SK-N-SH (cell line): ENCODE measurements around the gene KCTD11. TPM values are rescaled to one million over a fixed set of nuclear protein-coding genes. Genes with fewer than 3 reads are reported as not detected.

Source experiments
- CTCF ChIA-PET: fragments of 300-600, 350-600 bp; formaldehyde crosslinking; extraction: SDS; loops from one replicate; lab custom pipeline; 2021; lab: Yijun Ruan, JAX
- POLR2A ChIA-PET: fragments of 350-600 bp; sonication (Branson Sonifier 250); formaldehyde crosslinking; extraction: SDS; loops from one replicate; lab custom pipeline; 2020; ENCODE audit warnings: antibody characterized with exemption, inconsistent platforms; lab: Yijun Ruan, JAX
- DNase-seq: peaks from one replicate; pipeline ENCODE4 v3.0.0; 2012
- H2AFZ ChIP-seq: fragments of 200-600 bp; sonication (generic); 2 replicates; pipeline ENCODE4 v1.8.1; 2016; ENCODE audit warnings: antibody characterized with exemption, mild to moderate bottlenecking, low read depth
- H3F3A ChIP-seq: fragments of 200-600 bp; sonication (generic); replicated peaks from 2 replicates; pipeline ENCODE3; 2016; ENCODE audit warnings: antibody characterized with exemption, mild to moderate bottlenecking; ENCODE audit not compliant: insufficient read depth
- H3K27ac ChIP-seq, 2 experiments: fragments of 200-500 bp in 1 of 2; fragments of 200-600 bp in 1 of 2; sonication (Bioruptor generic) in 1 of 2; sonication (generic), shearing (Covaris generic) in 1 of 2; 2 replicates each; pipeline versions ENCODE4 v1.5.1 to v1.6.1; 2014 to 2016; ENCODE audit warnings: low read depth in 2 of 2, inconsistent platforms in 1 of 2, low read length in 1 of 2, mild to moderate bottlenecking in 1 of 2, mixed read lengths in 1 of 2
- H3K27me3 ChIP-seq: fragments of 200-600 bp; sonication (generic), shearing (Covaris generic); 2 replicates; pipeline ENCODE4 v1.6.1; 2016; ENCODE audit warnings: mixed run types; ENCODE audit not compliant: insufficient read depth
- H3K36me3 ChIP-seq, 2 experiments: fragments of 200-500 bp in 1 of 2; fragments of 200-600 bp in 1 of 2; sonication (Bioruptor generic) in 1 of 2; sonication (generic) in 1 of 2; replicated peaks in 1 of 2; 2 replicates each; pipeline versions ENCODE3 to v1.5.1; 2014 to 2016; ENCODE audit warnings: low read length in 1 of 2, mild to moderate bottlenecking in 1 of 2; ENCODE audit not compliant: insufficient read depth in 2 of 2, control insufficient read depth in 1 of 2
- H3K4me1 ChIP-seq, 2 experiments: fragments of 200-500 bp in 1 of 2; fragments of 200-600 bp in 1 of 2; sonication (Bioruptor generic) in 1 of 2; sonication (generic), shearing (Covaris generic) in 1 of 2; 2 replicates each; pipeline versions ENCODE4 v1.5.1 to v1.6.1; 2014 to 2016; ENCODE audit warnings: low read depth in 1 of 2, low read length in 1 of 2, mixed run types in 1 of 2; ENCODE audit not compliant: insufficient read depth in 2 of 2, control insufficient read depth in 1 of 2
- H3K4me2 ChIP-seq: fragments of 200-600 bp; sonication (generic), shearing (Covaris generic); 2 replicates; pipeline ENCODE4 v1.6.1; 2017; ENCODE audit warnings: mixed run types
- H3K4me3 ChIP-seq, 2 experiments: fragments of 200-500 bp in 1 of 2; fragments of 200-600 bp in 1 of 2; sonication (Bioruptor generic) in 1 of 2; sonication (generic), shearing (Covaris generic) in 1 of 2; 2 replicates each; pipeline versions ENCODE4 v1.5.1 to v1.8.1; 2014 to 2016; ENCODE audit warnings: low read depth in 2 of 2, inconsistent platforms in 1 of 2, low read length in 1 of 2, mild to moderate bottlenecking in 1 of 2, mixed read lengths in 1 of 2, moderate library complexity in 1 of 2
- H3K79me2 ChIP-seq: fragments of 200-600 bp; sonication (generic); 2 replicates; pipeline ENCODE4 v1.8.1; 2017; ENCODE audit warnings: mild to moderate bottlenecking; ENCODE audit not compliant: insufficient read depth
- H3K9ac ChIP-seq: fragments of 200-600 bp; sonication (generic); 2 replicates; pipeline ENCODE4 v1.6.1; 2017; ENCODE audit warnings: mixed run types
- H3K9me2 ChIP-seq: fragments of 200-600 bp; sonication (generic); 2 replicates; pipeline ENCODE4 v1.6.1; 2017; ENCODE audit warnings: mixed run types
- H3K9me3 ChIP-seq: fragments of 200-600 bp; sonication (generic); 2 replicates; pipeline ENCODE4 v1.6.1; 2017; ENCODE audit warnings: mixed run types, mild to moderate bottlenecking, moderate library complexity
- H4K20me1 ChIP-seq: fragments of 200-600 bp; sonication (generic); 2 replicates; pipeline ENCODE4 v1.6.1; 2017; ENCODE audit warnings: mild to moderate bottlenecking, mixed run types; ENCODE audit not compliant: insufficient read depth
- CHD2 ChIP-seq: fragments of 150-350 bp; IDR thresholded peaks from 2 replicates; pipeline ENCODE4 v1.6.1; 2018; ENCODE audit warnings: low read length; ENCODE audit not compliant: partially characterized antibody
- ELF1 ChIP-seq: IDR thresholded peaks from 2 replicates; pipeline ENCODE4 v1.4.0; 2012
- GABPA ChIP-seq: IDR thresholded peaks from 2 replicates; pipeline ENCODE4 v1.4.0; 2012; ENCODE audit warnings: low read depth, mild to moderate bottlenecking
- JUND ChIP-seq: IDR thresholded peaks from 2 replicates; pipeline ENCODE4 v1.4.0; 2012
- MXI1 ChIP-seq: IDR thresholded peaks from 2 replicates; pipeline ENCODE4 v1.6.1; 2012; ENCODE audit warnings: mild to moderate bottlenecking, low read depth, low read length, improper control_type of control experiment
- NRF1 ChIP-seq: IDR thresholded peaks from 2 replicates; pipeline ENCODE4 v1.6.1; 2012; ENCODE audit warnings: low read depth, mild to moderate bottlenecking, low read length
- RAD21 ChIP-seq: IDR thresholded peaks from 2 replicates; pipeline ENCODE4 v1.6.1; 2012; ENCODE audit warnings: mild to moderate bottlenecking, low read length
- RCOR1 ChIP-seq: fragments of 150-350 bp; IDR thresholded peaks from 2 replicates; pipeline ENCODE4 v1.6.1; 2017; ENCODE audit warnings: antibody characterized with exemption, low read length
- RXRA ChIP-seq: IDR thresholded peaks from 2 replicates; pipeline ENCODE4 v1.4.0; 2012; ENCODE audit warnings: low read depth, mild to moderate bottlenecking, borderline replicate concordance
- SMC3 ChIP-seq: IDR thresholded peaks from 2 replicates; pipeline ENCODE4 v1.6.1; 2012; ENCODE audit warnings: low read depth, low read length, improper control_type of control experiment
- YY1 ChIP-seq: IDR thresholded peaks from 2 replicates; pipeline ENCODE4 v1.4.0; 2012; ENCODE audit warnings: low read depth, mild to moderate bottlenecking
- WGBS: methylation state at CpG from one replicate; pipeline ENCODE4 v1.1.6; 2017; ENCODE audit warnings: low lambda C conversion rate; 5-methylcytosine and 5-hydroxymethylcytosine counted together
- polyA plus RNA-seq, 3 experiments: library from polyadenylated mRNA; depleted of rRNA; stranded (reverse); fragments of >200 nt; gene quantifications; 2 replicates each; pipeline ENCODE4 v1.2.3, GENCODE V29; 2012
- TF ChIP-seq, protein P1 (sequence below): fragments of 150-350 bp; IDR thresholded peaks from 2 replicates; pipeline ENCODE4 v1.6.1; 2017; ENCODE audit warnings: antibody characterized with exemption, low read length, low read depth, borderline replicate concordance
- TF ChIP-seq, protein P2 (sequence below): IDR thresholded peaks from 2 replicates; pipeline ENCODE4 v1.6.1; 2012; ENCODE audit warnings: mild to moderate bottlenecking, low read depth, low read length, moderate library complexity
- TF ChIP-seq, protein P3 (sequence below): fragments of 200-600 bp; sonication (generic); IDR thresholded peaks from 2 replicates; pipeline ENCODE4 v1.6.1; 2017; ENCODE audit warnings: antibody characterized with exemption, mild to moderate bottlenecking, moderate library complexity
- TF ChIP-seq, protein P4 (sequence below): IDR thresholded peaks from 2 replicates; pipeline ENCODE4 v1.4.0; 2012; ENCODE audit warnings: low read depth, borderline replicate concordance
- TF ChIP-seq, protein P5 (sequence below): fragments of 150-350 bp; IDR thresholded peaks from 2 replicates; pipeline ENCODE4 v1.6.1; 2016; ENCODE audit warnings: mild to moderate bottlenecking, low read depth, low read length

The KCTD11 gene
- polyA plus RNA-seq, 1 of the 3 experiments (the other 2 are of a cell fraction): 9.5 TPM

DNA sequence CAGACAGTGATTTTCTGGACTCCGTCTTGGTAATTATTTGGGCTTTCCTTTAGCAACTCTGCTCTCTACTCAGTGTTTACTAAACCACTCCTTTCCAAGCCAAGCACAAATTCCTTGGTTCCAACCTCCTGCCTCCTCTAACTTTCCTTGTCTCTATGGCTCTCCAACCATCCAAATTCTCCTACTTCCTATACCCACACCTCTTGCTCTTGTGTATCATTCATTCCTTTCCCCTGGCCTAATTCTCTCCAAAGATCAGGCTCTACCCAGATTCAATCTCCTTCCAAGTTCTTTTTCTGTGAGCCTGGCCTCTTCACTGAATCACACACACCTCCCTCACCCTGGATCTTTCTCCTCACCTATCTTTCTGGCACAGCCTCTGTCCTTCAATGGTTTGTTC is 24.0 kb upstream of the KCTD11 start:
- no peaks in the 10 kb centered on the region for H3K9me2 ChIP-seq
- H3K4me2 ChIP-seq: peak overlapping the region; percentile 86
- peaks cover 5 to 34% of the 10 kb centered on the region in 2 experiments for H3K36me3 ChIP-seq
- ChIA-PET POLR2A (interaction anchor here (0.6 to 2.3 kb wide), 2 partner anchors 9 to 13 kb away, joined by 4 to 11 read pairs; partner anchors contain the start of gene GPS2), CTCF (interaction anchor here (2.3 to 8.4 kb wide), 2 partner anchors 17 to 31 kb away, joined by 7 to 55 read pairs; no protein-coding TSS in a partner anchor)
- no peaks in the 10 kb centered on the region for H3K9me3 ChIP-seq
- 88% methylated on average over 1 of the region's 1 CpG for WGBS
- H3K27ac ChIP-seq: no peak overlapping the region
- H3K4me3 ChIP-seq: peak overlapping the region in 1 of 2 experiments; percentile 93; a peak in 3 of 4 replicates
- no peaks in the 10 kb centered on the region for H3F3A ChIP-seq
- no peaks in the 10 kb centered on the region for H3K27me3 ChIP-seq
- H3K4me1 ChIP-seq: peaks cover 3 to 13% of the 10 kb centered on the region in 2 experiments; a peak in 2 of 4 replicates
- peak overlapping the region; percentile 65 for H3K9ac ChIP-seq
- TF ChIP-seq, protein P1, sequence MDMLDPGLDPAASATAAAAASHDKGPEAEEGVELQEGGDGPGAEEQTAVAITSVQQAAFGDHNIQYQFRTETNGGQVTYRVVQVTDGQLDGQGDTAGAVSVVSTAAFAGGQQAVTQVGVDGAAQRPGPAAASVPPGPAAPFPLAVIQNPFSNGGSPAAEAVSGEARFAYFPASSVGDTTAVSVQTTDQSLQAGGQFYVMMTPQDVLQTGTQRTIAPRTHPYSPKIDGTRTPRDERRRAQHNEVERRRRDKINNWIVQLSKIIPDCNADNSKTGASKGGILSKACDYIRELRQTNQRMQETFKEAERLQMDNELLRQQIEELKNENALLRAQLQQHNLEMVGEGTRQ: no peak
- TF ChIP-seq SMC3 (no peak), ELF1 (no peak), MXI1 (no peak), RAD21 (no peak)
- peaks cover 17% of the 10 kb centered on the region; the same call in 1 of the 2 replicates for H3K79me2 ChIP-seq
- H2AFZ ChIP-seq: no peak overlapping the region
- H4K20me1 ChIP-seq: no peaks in the 10 kb centered on the region
- no peak for DNase-seq

DNA sequence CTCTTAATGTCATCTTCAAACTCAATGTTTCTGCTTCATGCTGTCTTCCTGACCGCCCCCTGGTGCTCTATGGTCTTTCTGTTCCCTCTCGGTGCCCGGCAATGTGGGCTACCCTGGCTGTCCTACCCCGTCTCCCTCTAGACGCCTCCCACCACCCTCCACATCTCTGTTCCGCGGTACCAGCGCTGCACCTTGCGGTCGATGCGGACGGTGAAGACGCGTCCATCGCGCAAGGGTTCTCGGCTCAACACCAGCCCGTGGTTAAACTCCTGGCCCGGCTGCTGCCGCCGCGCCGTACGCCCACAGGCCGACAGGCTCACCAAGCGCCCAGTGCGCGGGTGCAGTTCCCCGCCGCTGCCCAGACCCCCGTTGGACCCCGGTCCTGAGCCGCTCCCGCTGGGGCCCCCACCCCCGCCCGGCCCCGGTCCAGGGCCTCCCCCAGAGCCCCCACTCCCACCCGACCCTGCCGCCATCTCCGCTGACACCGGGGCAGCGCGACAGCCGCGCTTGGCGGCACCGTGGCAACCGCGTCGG is 23.1 kb upstream of the KCTD11 start, which contains the start of gene NEURL4:
NEURL4 (minus strand) TSS at position 496 of the 534 bp plus-strand sequence; CDS start at position 473, 23 bp downstream.
- 1% methylated on average over 28 of the region's 50 CpGs for WGBS
- H2AFZ ChIP-seq: peak within 1 kb of the TSS; percentile 75
- H3K27me3 ChIP-seq: no peaks in the 10 kb centered on the region
- H3K4me1 ChIP-seq: peaks cover 3 to 13% of the 10 kb centered on the region in 2 experiments; a peak in 2 of 4 replicates
- peak within 1 kb of the TSS; percentile 86 for H3K4me2 ChIP-seq
- no peak for DNase-seq
- H3K36me3 ChIP-seq: peaks cover 2 to 25% of the 10 kb centered on the region in 2 experiments
- H3K27ac ChIP-seq: peak within 1 kb of the TSS; percentile 79 to 92
- CTCF ChIA-PET: interaction anchor here (0.8 to 2.3 kb wide), 8 partner anchors 16 to 283 kb away, joined by 3 to 7 read pairs (median 4); partner anchors contain the start of gene TMEM95
- H3K79me2 ChIP-seq: peaks cover 17% of the 10 kb centered on the region; the same call in 1 of the 2 replicates
- H3K9ac ChIP-seq: peak within 1 kb of the TSS; percentile 65
- POLR2A ChIA-PET: interaction anchor here (0.6 to 2.3 kb wide), 10 partner anchors 8 to 112 kb away, joined by 3 to 11 read pairs (median 5); partner anchors contain the start of genes ACADVL, DLG4, DVL2 and GPS2
- no peaks in the 10 kb centered on the region for H3K9me3 ChIP-seq
- no peaks in the 10 kb centered on the region for H3F3A ChIP-seq
- H4K20me1 ChIP-seq: no peaks in the 10 kb centered on the region
- peak within 1 kb of the TSS; percentile 69 to 93 for H3K4me3 ChIP-seq
- H3K9me2 ChIP-seq: no peaks in the 10 kb centered on the region
- TF ChIP-seq, protein P2, sequence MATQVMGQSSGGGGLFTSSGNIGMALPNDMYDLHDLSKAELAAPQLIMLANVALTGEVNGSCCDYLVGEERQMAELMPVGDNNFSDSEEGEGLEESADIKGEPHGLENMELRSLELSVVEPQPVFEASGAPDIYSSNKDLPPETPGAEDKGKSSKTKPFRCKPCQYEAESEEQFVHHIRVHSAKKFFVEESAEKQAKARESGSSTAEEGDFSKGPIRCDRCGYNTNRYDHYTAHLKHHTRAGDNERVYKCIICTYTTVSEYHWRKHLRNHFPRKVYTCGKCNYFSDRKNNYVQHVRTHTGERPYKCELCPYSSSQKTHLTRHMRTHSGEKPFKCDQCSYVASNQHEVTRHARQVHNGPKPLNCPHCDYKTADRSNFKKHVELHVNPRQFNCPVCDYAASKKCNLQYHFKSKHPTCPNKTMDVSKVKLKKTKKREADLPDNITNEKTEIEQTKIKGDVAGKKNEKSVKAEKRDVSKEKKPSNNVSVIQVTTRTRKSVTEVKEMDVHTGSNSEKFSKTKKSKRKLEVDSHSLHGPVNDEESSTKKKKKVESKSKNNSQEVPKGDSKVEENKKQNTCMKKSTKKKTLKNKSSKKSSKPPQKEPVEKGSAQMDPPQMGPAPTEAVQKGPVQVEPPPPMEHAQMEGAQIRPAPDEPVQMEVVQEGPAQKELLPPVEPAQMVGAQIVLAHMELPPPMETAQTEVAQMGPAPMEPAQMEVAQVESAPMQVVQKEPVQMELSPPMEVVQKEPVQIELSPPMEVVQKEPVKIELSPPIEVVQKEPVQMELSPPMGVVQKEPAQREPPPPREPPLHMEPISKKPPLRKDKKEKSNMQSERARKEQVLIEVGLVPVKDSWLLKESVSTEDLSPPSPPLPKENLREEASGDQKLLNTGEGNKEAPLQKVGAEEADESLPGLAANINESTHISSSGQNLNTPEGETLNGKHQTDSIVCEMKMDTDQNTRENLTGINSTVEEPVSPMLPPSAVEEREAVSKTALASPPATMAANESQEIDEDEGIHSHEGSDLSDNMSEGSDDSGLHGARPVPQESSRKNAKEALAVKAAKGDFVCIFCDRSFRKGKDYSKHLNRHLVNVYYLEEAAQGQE: no peak
- no peak for TF ChIP-seq NRF1
- TF ChIP-seq CHD2: no peak
- TF ChIP-seq JUND: no peak
- TF ChIP-seq, protein P3, sequence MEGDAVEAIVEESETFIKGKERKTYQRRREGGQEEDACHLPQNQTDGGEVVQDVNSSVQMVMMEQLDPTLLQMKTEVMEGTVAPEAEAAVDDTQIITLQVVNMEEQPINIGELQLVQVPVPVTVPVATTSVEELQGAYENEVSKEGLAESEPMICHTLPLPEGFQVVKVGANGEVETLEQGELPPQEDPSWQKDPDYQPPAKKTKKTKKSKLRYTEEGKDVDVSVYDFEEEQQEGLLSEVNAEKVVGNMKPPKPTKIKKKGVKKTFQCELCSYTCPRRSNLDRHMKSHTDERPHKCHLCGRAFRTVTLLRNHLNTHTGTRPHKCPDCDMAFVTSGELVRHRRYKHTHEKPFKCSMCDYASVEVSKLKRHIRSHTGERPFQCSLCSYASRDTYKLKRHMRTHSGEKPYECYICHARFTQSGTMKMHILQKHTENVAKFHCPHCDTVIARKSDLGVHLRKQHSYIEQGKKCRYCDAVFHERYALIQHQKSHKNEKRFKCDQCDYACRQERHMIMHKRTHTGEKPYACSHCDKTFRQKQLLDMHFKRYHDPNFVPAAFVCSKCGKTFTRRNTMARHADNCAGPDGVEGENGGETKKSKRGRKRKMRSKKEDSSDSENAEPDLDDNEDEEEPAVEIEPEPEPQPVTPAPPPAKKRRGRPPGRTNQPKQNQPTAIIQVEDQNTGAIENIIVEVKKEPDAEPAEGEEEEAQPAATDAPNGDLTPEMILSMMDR: peak; percentile 20
- peak; percentile 77 for TF ChIP-seq YY1
- no peak for TF ChIP-seq GABPA
- no peak for TF ChIP-seq SMC3
- TF ChIP-seq, protein P4, sequence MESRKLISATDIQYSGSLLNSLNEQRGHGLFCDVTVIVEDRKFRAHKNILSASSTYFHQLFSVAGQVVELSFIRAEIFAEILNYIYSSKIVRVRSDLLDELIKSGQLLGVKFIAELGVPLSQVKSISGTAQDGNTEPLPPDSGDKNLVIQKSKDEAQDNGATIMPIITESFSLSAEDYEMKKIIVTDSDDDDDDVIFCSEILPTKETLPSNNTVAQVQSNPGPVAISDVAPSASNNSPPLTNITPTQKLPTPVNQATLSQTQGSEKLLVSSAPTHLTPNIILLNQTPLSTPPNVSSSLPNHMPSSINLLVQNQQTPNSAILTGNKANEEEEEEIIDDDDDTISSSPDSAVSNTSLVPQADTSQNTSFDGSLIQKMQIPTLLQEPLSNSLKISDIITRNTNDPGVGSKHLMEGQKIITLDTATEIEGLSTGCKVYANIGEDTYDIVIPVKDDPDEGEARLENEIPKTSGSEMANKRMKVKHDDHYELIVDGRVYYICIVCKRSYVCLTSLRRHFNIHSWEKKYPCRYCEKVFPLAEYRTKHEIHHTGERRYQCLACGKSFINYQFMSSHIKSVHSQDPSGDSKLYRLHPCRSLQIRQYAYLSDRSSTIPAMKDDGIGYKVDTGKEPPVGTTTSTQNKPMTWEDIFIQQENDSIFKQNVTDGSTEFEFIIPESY: no peak
- TF ChIP-seq RCOR1: no peak
- no peak for TF ChIP-seq RXRA
- TF ChIP-seq, protein P5, sequence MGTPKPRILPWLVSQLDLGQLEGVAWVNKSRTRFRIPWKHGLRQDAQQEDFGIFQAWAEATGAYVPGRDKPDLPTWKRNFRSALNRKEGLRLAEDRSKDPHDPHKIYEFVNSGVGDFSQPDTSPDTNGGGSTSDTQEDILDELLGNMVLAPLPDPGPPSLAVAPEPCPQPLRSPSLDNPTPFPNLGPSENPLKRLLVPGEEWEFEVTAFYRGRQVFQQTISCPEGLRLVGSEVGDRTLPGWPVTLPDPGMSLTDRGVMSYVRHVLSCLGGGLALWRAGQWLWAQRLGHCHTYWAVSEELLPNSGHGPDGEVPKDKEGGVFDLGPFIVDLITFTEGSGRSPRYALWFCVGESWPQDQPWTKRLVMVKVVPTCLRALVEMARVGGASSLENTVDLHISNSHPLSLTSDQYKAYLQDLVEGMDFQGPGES: no peak
